ENCODE results near the gene FSTL5.
"Not testable (repeated sequence)": the region's sequence is repeated elsewhere in the genome, so short reads cannot be mapped to it uniquely, and the experiment has no call there.

Gene FSTL5

GRCh38 chr4:162163892-162164759 lies at the start of gene FSTL5:
TSS of gene FSTL5 (minus strand) at chr4:162164000. CDS start at chr4:162111396, 52,604 bp downstream.
- DNase-seq: peak; percentile 48 to 56
- TF ChIP-seq GATA1 (IDR thresholded peaks at IDR 0.05; ENCODE audit: low read depth, low read length) (no peak), POLR2A (IDR thresholded peaks at IDR 0.05; ENCODE audit: low read length) (no peak)

- TF ChIP-seq POLR2A (IDR thresholded peaks at IDR 0.05; ENCODE audit: low read length) (no peak), GATA1 (IDR thresholded peaks at IDR 0.05; ENCODE audit: low read depth, low read length) (no peak)
- DNase-seq: no peak
Observed at GRCh38 chr4:162209706-162210105, 45.9 kb upstream of the FSTL5 start.

- not testable (repeated sequence) for DNase-seq
Observed at GRCh38 chr4:162203478-162203877, 39.7 kb upstream of the FSTL5 start.

GRCh38 chr4:162201673-162202072 lies 37.9 kb upstream of the FSTL5 start:
- DNase-seq: no peak
- TF ChIP-seq POLR2A (IDR thresholded peaks at IDR 0.05; ENCODE audit: low read length) (no peak), GATA1 (IDR thresholded peaks at IDR 0.05; ENCODE audit: low read depth, low read length) (no peak)

GRCh38 chr4:162170509-162170908 lies 6.7 kb upstream of the FSTL5 start:
- DNase-seq: no peak
- TF ChIP-seq GATA1 (IDR thresholded peaks at IDR 0.05; ENCODE audit: low read depth, low read length) (no peak), POLR2A (IDR thresholded peaks at IDR 0.05; ENCODE audit: low read length) (no peak)

GRCh38 chr4:162164906-162165510 lies 1.2 kb upstream of the FSTL5 start:
- no peak for DNase-seq

GRCh38 chr4:162162672-162163071 lies 1.1 kb downstream of the FSTL5 start:
- DNase-seq: no peak
- no peak for TF ChIP-seq GATA1 (IDR thresholded peaks at IDR 0.05; ENCODE audit: low read depth, low read length)
- TF ChIP-seq POLR2A (IDR thresholded peaks at IDR 0.05; ENCODE audit: low read length): no peak

More at GRCh38 chr4:162164906-162165510, 1.2 kb upstream of the FSTL5 start:
- TF ChIP-seq GATA1 (IDR thresholded peaks at IDR 0.05; ENCODE audit: low read depth, low read length) (no peak), POLR2A (IDR thresholded peaks at IDR 0.05; ENCODE audit: low read length) (no peak)

- no peak for DNase-seq
- TF ChIP-seq GATA1 (IDR thresholded peaks at IDR 0.05; ENCODE audit: low read depth, low read length): no peak
Observed at GRCh38 chr4:162157241-162157640, 6.6 kb downstream of the FSTL5 start.

GRCh38 chr4:162154862-162155540 lies 8.8 kb downstream of the FSTL5 start:
- no peak for TF ChIP-seq POLR2A (IDR thresholded peaks at IDR 0.05; ENCODE audit: low read length)
- no peak for TF ChIP-seq GATA1 (IDR thresholded peaks at IDR 0.05; ENCODE audit: low read depth, low read length)
- no peak for DNase-seq

GRCh38 chr4:162151850-162152249 lies 11.9 kb downstream of the FSTL5 start:
- no peak for DNase-seq
- no peak for TF ChIP-seq POLR2A (IDR thresholded peaks at IDR 0.05; ENCODE audit: low read length)
- no peak for TF ChIP-seq GATA1 (IDR thresholded peaks at IDR 0.05; ENCODE audit: low read depth, low read length)

GRCh38 chr4:162151386-162151785 lies 12.4 kb downstream of the FSTL5 start:
- no peak for TF ChIP-seq GATA1 (IDR thresholded peaks at IDR 0.05; ENCODE audit: low read depth, low read length)
- TF ChIP-seq POLR2A (IDR thresholded peaks at IDR 0.05; ENCODE audit: low read length): no peak
- no peak for DNase-seq

GRCh38 chr4:162149644-162150043 lies 14.2 kb downstream of the FSTL5 start:
- no peak for DNase-seq
- TF ChIP-seq GATA1 (IDR thresholded peaks at IDR 0.05; ENCODE audit: low read depth, low read length) (no peak), POLR2A (IDR thresholded peaks at IDR 0.05; ENCODE audit: low read length) (no peak)

GRCh38 chr4:162140051-162140683 lies 23.6 kb downstream of the FSTL5 start:
- TF ChIP-seq POLR2A (IDR thresholded peaks at IDR 0.05; ENCODE audit: low read length) (no peak), GATA1 (IDR thresholded peaks at IDR 0.05; ENCODE audit: low read depth, low read length) (no peak)
- no peak for DNase-seq

GRCh38 chr4:162139412-162139811 lies 24.4 kb downstream of the FSTL5 start:
- no peak for TF ChIP-seq GATA1 (IDR thresholded peaks at IDR 0.05; ENCODE audit: low read depth, low read length)
- no peak for TF ChIP-seq POLR2A (IDR thresholded peaks at IDR 0.05; ENCODE audit: low read length)
- no peak for DNase-seq

All from erythroblast (primary cell).